Measurements from ENCODE around the gene ZBTB25. TPM values are rescaled to one million over a fixed set of nuclear protein-coding genes. Genes with fewer than 3 reads are reported as not detected.

Gene ZBTB25
- total RNA-seq (7.5 and 11.3 TPM in 2 replicates), polyA plus RNA-seq (13.3 and 20.9 TPM in 2 replicates)

DNA sequence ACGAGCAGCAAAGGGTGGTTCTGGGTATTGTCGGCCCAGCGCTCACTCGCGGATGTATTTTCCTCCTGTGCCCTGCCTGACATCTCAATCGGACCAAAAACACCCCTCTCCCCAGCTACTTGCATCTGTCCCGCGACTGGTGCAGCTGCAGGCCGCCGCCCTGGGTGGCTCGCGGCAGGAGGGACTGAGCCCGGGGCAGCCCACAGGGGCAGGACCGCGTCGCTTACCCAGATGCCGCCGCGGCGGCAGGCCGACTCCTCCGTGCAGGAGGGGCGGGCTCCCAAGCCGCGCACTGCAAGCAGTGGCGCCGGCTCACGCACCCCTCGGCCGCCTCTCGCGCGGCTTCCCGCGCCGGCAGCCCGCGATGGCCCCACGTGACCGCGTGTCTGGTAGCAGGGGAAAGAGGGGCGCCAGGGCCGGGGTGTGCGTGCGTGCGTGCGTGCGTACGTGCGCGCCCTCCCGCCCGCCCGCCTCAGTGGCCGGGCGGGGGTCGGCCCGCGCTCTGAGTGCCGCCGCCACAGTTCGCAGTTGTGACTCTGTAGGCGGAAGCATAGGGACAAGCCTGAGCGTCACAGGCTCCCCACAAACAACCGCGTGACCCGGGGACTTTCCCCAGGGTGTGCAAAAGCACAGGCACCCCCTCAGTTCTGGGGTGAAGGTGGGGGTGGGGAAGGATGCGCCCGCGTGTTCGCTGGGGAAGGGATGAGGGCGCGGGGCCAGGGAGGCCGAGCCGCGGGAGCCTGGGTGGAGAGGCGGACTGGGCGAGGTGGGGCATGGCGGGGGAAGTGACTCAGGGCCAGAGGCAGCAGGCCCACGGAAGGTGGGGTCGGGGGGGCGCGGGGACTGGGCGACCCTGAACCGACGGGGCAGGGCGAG is at the start of gene ZBTB25:
TSS of gene ZBTB25 (minus strand) at position 405 of the 876 bp plus-strand sequence. CDS start 13,305 bp downstream, outside the sequence.
- Histone ChIP-seq H3K4me1 (ENCODE audit: low read depth) (peaks cover 29% of the 10 kb centered on the region), H3K36me3 (no peaks in the 10 kb centered on the region), H3K27ac (peak within 1 kb of the TSS; percentile 98), H3K9me3 (ENCODE audit: low read depth) (no peaks in the 10 kb centered on the region), H3K4me3 (peak within 1 kb of the TSS; percentile 65), H3K27me3 (no peaks in the 10 kb centered on the region)
- peak; percentile 95 to 96 for DNase-seq (ENCODE audit: low read depth in 1 of 2, low spot score in 1 of 2)
- no peak for TF ChIP-seq CTCF (IDR thresholded peaks at IDR 0.05; ENCODE audit: low read depth, low read length)

DNA sequence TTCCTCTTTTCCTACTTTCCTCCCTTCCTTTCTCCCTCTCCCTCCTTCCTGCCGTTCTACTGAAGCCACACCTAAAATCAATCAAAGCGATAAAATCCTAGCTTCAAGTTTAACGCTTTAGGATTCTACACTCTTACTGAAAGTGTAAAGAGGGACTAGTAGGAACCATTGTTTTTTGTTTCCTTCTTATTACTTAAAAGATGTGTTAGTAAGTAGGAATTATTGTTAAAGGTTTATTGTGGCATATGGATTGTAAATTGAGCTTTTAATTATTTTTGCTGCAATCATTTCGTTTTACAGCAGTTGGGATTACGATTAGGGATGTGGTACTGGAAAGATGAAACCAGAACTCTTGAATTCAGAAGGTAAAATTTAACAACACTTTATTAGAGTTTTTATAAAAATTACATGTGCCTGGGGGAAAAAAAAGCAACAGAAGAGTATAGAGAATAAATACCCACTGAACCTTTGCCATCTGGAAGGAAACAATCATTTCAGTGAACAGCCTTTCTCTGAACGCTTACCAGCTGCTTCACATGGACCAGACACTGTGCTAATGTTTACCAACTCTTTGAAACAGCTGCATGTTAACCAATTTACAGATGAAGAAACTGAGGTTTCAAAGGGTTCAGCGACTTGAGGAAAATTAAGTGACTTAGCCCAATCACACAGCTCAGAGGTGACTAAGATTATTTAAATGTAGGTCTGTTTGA is 47.1 kb upstream of the ZBTB25 start:
- no peaks in the 10 kb centered on the region for H3K9me3 ChIP-seq (ENCODE audit: low read depth)
- DNase-seq (ENCODE audit: low read depth in 1 of 2, low spot score in 1 of 2): no peak
- H3K27ac ChIP-seq: no peak overlapping the region
- peaks cover 32% of the 10 kb centered on the region for H3K27me3 ChIP-seq
- H3K4me1 ChIP-seq (ENCODE audit: low read depth): no peaks in the 10 kb centered on the region
- no peak for TF ChIP-seq CTCF (IDR thresholded peaks at IDR 0.05; ENCODE audit: low read depth, low read length)
- H3K4me3 ChIP-seq: no peak overlapping the region
- no peaks in the 10 kb centered on the region for H3K36me3 ChIP-seq

DNA sequence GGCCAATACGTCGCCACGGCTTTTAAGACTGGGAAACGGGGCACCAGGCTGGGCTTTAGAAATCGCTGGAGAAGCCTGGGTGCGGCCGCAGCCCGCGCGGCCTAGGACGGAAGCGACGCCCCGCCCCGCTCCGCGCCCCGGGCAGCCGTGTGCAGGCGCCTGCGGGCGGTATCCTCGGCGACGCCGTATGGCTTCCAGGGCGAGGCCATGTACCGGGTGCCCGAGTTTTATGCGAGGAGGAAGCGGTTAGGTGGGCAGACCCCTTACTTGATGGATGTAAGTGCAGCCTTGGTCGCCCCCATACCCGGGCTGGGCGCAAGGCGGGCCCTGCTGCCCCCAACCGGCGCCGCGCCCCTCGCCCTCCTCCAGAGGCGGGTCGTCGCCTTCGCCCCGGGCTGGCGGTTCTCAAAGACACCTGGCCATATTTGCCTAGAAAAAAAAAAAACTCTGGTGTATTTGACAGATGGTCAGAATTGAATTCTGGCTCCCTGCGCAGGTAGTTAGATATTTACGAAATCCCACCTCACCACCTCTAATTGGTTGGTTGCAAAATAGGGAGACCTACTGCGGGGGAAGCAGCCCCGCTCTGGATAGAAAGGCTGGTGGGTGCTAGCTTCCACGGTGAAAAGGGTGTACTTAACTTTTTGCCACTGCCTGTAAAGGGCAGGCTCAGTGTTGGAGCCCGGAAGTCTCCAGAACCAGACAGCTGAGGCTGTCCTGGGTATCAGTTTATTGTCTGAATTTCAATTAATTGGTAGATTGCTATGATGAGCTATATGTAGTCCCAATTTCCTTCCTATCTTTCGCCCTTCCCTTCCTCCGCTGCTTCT is 46.4 kb upstream of the ZBTB25 start, which contains the start of gene PPP1R36:
TSS of gene PPP1R36 (plus strand) at position 171 of the 830 bp plus-strand sequence. CDS start at position 208, 37 bp downstream.
- H3K36me3 ChIP-seq: no peaks in the 10 kb centered on the region
- peaks cover 32% of the 10 kb centered on the region for H3K27me3 ChIP-seq
- peak within 1 kb of the TSS; percentile 52 for H3K4me3 ChIP-seq
- H3K9me3 ChIP-seq (ENCODE audit: low read depth): no peaks in the 10 kb centered on the region
- H3K4me1 ChIP-seq (ENCODE audit: low read depth): no peaks in the 10 kb centered on the region
- peak in 1 of 2 donors; percentile 62 for DNase-seq (ENCODE audit: low read depth in 1 of 2, low spot score in 1 of 2)
- no peak for TF ChIP-seq CTCF (IDR thresholded peaks at IDR 0.05; ENCODE audit: low read depth, low read length)
- H3K27ac ChIP-seq: no peak within 1 kb of the TSS

DNA sequence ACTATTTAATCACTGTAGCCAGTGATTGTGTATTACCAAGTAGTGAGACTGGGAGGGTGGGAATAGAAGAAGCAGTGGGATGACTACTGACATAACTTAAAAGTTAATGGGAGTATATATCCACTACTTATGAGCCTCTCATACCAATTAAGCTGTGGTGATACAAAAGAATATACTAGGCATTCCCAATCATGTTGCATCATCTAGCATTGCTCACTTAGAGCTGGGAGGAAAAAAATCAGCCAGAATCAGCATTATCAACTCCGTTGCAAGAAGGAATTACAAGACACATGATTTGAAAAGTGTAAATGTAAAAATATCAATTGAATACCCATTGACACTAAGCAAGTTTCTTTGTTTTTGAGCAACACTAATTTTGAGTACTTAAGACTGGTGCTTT is 45.4 kb upstream of the ZBTB25 start:
- no peak for TF ChIP-seq CTCF (IDR thresholded peaks at IDR 0.05; ENCODE audit: low read depth, low read length)
- no peaks in the 10 kb centered on the region for H3K36me3 ChIP-seq
- no peaks in the 10 kb centered on the region for H3K4me1 ChIP-seq (ENCODE audit: low read depth)
- no peak for DNase-seq (ENCODE audit: low read depth in 1 of 2, low spot score in 1 of 2)
- no peak overlapping the region for H3K4me3 ChIP-seq
- no peaks in the 10 kb centered on the region for H3K9me3 ChIP-seq (ENCODE audit: low read depth)
- H3K27ac ChIP-seq: no peak overlapping the region
- peaks cover 32% of the 10 kb centered on the region for H3K27me3 ChIP-seq
